ENCODE data around the gene VWA5B2.

Gene VWA5B2

DNA sequence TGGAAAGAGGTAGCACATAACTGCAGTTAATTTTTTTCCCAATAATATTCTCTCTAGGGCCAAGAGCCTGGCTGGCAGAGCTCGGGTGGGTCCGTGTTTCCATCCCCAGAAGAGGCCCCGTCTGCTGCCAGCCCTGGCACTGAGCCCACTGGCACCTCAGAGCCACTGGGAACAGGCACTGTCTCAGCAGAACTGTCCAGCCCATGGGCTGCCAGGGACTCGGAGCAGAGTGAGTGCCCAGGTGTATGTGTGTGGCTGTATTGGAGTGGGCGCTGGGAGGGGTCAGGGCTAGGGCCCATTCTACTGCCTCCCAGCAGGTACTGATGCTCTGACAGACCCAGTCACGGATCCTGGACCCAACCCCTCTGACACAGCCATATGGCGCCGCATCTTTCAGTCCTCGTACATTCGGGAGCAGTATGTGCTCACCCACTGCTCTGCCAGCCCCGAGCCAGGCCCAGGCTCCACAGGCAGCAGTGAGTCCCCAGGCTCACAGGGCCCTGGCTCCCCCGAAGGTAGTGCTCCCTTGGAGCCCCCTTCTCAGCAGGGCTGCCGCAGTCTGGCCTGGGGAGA lies 8.9 kb downstream of the VWA5B2 start:
- ATAC-seq (ENCODE audit: insufficient read depth, low read depth) (no peak), DNase-seq (no peak)
- no peaks in the 10 kb centered on the region for H3K9me3 ChIP-seq (ENCODE audit: insufficient read depth, low read length, severe bottlenecking)
- no peak overlapping the region for H3K27ac ChIP-seq (ENCODE audit: low read length)
- H3K4me3 ChIP-seq (ENCODE audit: low read depth in 1 of 2, low read length in 2 of 2) = no peak overlapping the region
- no peak for TF ChIP-seq EZH2 (IDR thresholded peaks at IDR 0.05; ENCODE audit: borderline replicate concordance, low read depth, low read length, severe bottlenecking)
- TF ChIP-seq, protein P1, sequence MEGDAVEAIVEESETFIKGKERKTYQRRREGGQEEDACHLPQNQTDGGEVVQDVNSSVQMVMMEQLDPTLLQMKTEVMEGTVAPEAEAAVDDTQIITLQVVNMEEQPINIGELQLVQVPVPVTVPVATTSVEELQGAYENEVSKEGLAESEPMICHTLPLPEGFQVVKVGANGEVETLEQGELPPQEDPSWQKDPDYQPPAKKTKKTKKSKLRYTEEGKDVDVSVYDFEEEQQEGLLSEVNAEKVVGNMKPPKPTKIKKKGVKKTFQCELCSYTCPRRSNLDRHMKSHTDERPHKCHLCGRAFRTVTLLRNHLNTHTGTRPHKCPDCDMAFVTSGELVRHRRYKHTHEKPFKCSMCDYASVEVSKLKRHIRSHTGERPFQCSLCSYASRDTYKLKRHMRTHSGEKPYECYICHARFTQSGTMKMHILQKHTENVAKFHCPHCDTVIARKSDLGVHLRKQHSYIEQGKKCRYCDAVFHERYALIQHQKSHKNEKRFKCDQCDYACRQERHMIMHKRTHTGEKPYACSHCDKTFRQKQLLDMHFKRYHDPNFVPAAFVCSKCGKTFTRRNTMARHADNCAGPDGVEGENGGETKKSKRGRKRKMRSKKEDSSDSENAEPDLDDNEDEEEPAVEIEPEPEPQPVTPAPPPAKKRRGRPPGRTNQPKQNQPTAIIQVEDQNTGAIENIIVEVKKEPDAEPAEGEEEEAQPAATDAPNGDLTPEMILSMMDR (IDR thresholded peaks at IDR 0.05; ENCODE audit: borderline replicate concordance, extremely low read depth, low read length, poor library complexity, severe bottlenecking) = no peak
- no peaks in the 10 kb centered on the region for H3K27me3 ChIP-seq (ENCODE audit: insufficient read depth, low read length, poor library complexity)
- H3K4me1 ChIP-seq (ENCODE audit: insufficient read depth, low read length) = no peaks in the 10 kb centered on the region
- no peak overlapping the region for H2AFZ ChIP-seq (ENCODE audit: low read depth, low read length)
- H3K79me2 ChIP-seq (ENCODE audit: insufficient read depth, low read length) = no peaks in the 10 kb centered on the region
- H3K4me2 ChIP-seq (ENCODE audit: insufficient read depth, low read length) = no peak overlapping the region
- H4K20me1 ChIP-seq (ENCODE audit: insufficient read depth, low read length) = peaks cover 26% of the 10 kb centered on the region
- peaks cover 17% of the 10 kb centered on the region for H3K36me3 ChIP-seq (ENCODE audit: insufficient read depth, low read length)
- H3K9ac ChIP-seq (ENCODE audit: low read depth, low read length) = no peak overlapping the region

DNA sequence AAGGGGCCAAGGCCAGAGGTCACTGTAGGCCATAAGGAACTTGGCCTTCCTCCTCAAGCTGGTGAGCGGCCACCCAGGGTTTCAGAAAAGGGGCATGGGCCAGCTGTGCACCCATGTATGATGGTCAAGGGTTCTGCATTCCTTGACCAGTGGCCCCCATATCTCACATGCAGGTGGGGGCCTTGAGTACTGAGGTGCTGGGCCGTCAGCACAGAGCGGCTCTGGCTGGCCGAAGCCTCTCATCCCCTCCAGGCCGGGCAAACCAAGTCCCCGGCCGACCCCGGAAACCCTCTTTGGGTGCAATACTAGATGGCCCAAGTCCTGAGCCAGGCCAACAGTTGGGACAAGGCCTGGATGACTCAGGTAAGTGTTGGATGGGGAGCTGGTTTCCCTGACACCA lies 9.8 kb downstream of the VWA5B2 start:
- H3K79me2 ChIP-seq (ENCODE audit: insufficient read depth, low read length) = no peaks in the 10 kb centered on the region
- no peak overlapping the region for H3K9ac ChIP-seq (ENCODE audit: low read depth, low read length)
- H4K20me1 ChIP-seq (ENCODE audit: insufficient read depth, low read length) = peaks cover 32% of the 10 kb centered on the region
- H3K27me3 ChIP-seq (ENCODE audit: insufficient read depth, low read length, poor library complexity) = no peaks in the 10 kb centered on the region
- H3K9me3 ChIP-seq (ENCODE audit: insufficient read depth, low read length, severe bottlenecking) = no peaks in the 10 kb centered on the region
- no peak overlapping the region for H3K4me2 ChIP-seq (ENCODE audit: insufficient read depth, low read length)
- no peak overlapping the region for H3K27ac ChIP-seq (ENCODE audit: low read length)
- H3K4me1 ChIP-seq (ENCODE audit: insufficient read depth, low read length) = no peaks in the 10 kb centered on the region
- H2AFZ ChIP-seq (ENCODE audit: low read depth, low read length) = no peak overlapping the region
- no peak overlapping the region for H3K4me3 ChIP-seq (ENCODE audit: low read depth in 1 of 2, low read length in 2 of 2)
- peaks cover 26% of the 10 kb centered on the region for H3K36me3 ChIP-seq (ENCODE audit: insufficient read depth, low read length)
- ATAC-seq (ENCODE audit: insufficient read depth, low read depth) (no peak), DNase-seq (no peak)
- TF ChIP-seq, protein P1 (IDR thresholded peaks at IDR 0.05; ENCODE audit: borderline replicate concordance, extremely low read depth, low read length, poor library complexity, severe bottlenecking) = no peak
- no peak for TF ChIP-seq EZH2 (IDR thresholded peaks at IDR 0.05; ENCODE audit: borderline replicate concordance, low read depth, low read length, severe bottlenecking)

DNA sequence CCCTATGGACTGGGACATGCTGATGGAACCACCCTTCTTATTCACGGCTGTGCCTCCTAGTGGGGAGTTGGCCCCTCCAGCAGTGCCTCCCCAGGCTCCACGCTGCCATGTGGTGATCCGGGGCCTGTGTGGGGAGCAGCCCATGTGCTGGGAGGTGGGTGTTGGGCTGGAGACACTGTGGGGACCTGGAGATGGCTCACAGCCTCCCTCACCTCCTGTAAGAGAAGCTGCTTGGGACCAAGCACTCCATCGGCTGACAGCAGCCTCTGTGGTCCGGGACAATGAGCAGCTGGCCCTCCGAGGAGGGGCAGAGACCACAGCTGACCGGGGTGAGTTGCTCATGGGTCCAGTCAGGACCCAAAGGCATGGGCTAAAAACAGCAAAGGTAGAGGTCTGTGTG lies 10.3 kb downstream of the VWA5B2 start:
- H3K4me3 ChIP-seq (ENCODE audit: low read depth in 1 of 2, low read length in 2 of 2) = no peak overlapping the region
- DNase-seq = no peak
- no peak overlapping the region for H2AFZ ChIP-seq (ENCODE audit: low read depth, low read length)
- H3K27ac ChIP-seq (ENCODE audit: low read length) = no peak overlapping the region
- no peaks in the 10 kb centered on the region for H3K27me3 ChIP-seq (ENCODE audit: insufficient read depth, low read length, poor library complexity)
- H3K9ac ChIP-seq (ENCODE audit: low read depth, low read length) = no peak overlapping the region
- H3K4me2 ChIP-seq (ENCODE audit: insufficient read depth, low read length) = no peak overlapping the region
- no peak for ATAC-seq (ENCODE audit: insufficient read depth, low read depth)
- no peaks in the 10 kb centered on the region for H3K9me3 ChIP-seq (ENCODE audit: insufficient read depth, low read length, severe bottlenecking)
- H3K36me3 ChIP-seq (ENCODE audit: insufficient read depth, low read length) = peaks cover 30% of the 10 kb centered on the region
- TF ChIP-seq, protein P1 (IDR thresholded peaks at IDR 0.05; ENCODE audit: borderline replicate concordance, extremely low read depth, low read length, poor library complexity, severe bottlenecking) = no peak
- TF ChIP-seq EZH2 (IDR thresholded peaks at IDR 0.05; ENCODE audit: borderline replicate concordance, low read depth, low read length, severe bottlenecking) = no peak
- peaks cover 34% of the 10 kb centered on the region for H4K20me1 ChIP-seq (ENCODE audit: insufficient read depth, low read length)
- H3K4me1 ChIP-seq (ENCODE audit: insufficient read depth, low read length) = no peaks in the 10 kb centered on the region
- no peaks in the 10 kb centered on the region for H3K79me2 ChIP-seq (ENCODE audit: insufficient read depth, low read length)
